ES-I3 (cell line): ENCODE results near the gene IRS2.

Source experiments
- H3K36me3 ChIP-seq: 2 replicates; pipeline ENCODE4 v1.6.1; 2013; ENCODE audit warnings: mild to moderate bottlenecking, low read length, control low read depth, moderate library complexity; ENCODE audit not compliant: insufficient read depth
- H3K4me1 ChIP-seq: 2 replicates; pipeline ENCODE4 v1.6.1; 2013; ENCODE audit warnings: mild to moderate bottlenecking, control low read depth, low read length; ENCODE audit not compliant: insufficient read depth
- H3K9ac ChIP-seq: 2 replicates; pipeline ENCODE4 v1.6.1; 2013; ENCODE audit warnings: low read depth, mild to moderate bottlenecking, low read length, moderate library complexity
- H3K9me3 ChIP-seq: 2 replicates; pipeline ENCODE4 v1.6.1; 2013; ENCODE audit warnings: mild to moderate bottlenecking, low read length, moderate library complexity; ENCODE audit not compliant: control insufficient read depth, insufficient read depth

Gene IRS2

GRCh38 chr13:109815651-109816050, 29.3 kb upstream of the IRS2 start:
- no peaks in the 10 kb centered on the region for H3K36me3 ChIP-seq
- H3K9me3 ChIP-seq: no peaks in the 10 kb centered on the region
- no peak overlapping the region for H3K9ac ChIP-seq
- peaks cover 26% of the 10 kb centered on the region for H3K4me1 ChIP-seq

- Histone ChIP-seq H3K9me3 (no peaks in the 10 kb centered on the region), H3K4me1 (peaks cover 20% of the 10 kb centered on the region), H3K36me3 (no peaks in the 10 kb centered on the region), H3K9ac (no peak overlapping the region)
Measured at GRCh38 chr13:109813663-109814062, 27.3 kb upstream of the IRS2 start.

GRCh38 chr13:109812382-109812781, 26.0 kb upstream of the IRS2 start:
- no peak overlapping the region for H3K9ac ChIP-seq
- H3K9me3 ChIP-seq: no peaks in the 10 kb centered on the region
- H3K4me1 ChIP-seq: peaks cover 14% of the 10 kb centered on the region
- no peaks in the 10 kb centered on the region for H3K36me3 ChIP-seq

GRCh38 chr13:109810761-109811510, 24.6 kb upstream of the IRS2 start:
- no peaks in the 10 kb centered on the region for H3K9me3 ChIP-seq
- H3K9ac ChIP-seq: no peak overlapping the region
- H3K4me1 ChIP-seq: peaks cover 2% of the 10 kb centered on the region; the same call in 1 of the 2 replicates
- no peaks in the 10 kb centered on the region for H3K36me3 ChIP-seq

GRCh38 chr13:109809216-109809932, 23.0 kb upstream of the IRS2 start:
- no peaks in the 10 kb centered on the region for H3K4me1 ChIP-seq
- no peaks in the 10 kb centered on the region for H3K36me3 ChIP-seq
- H3K9ac ChIP-seq: no peak overlapping the region
- no peaks in the 10 kb centered on the region for H3K9me3 ChIP-seq

- H3K4me1 ChIP-seq: no peaks in the 10 kb centered on the region
- no peaks in the 10 kb centered on the region for H3K36me3 ChIP-seq
- no peaks in the 10 kb centered on the region for H3K9me3 ChIP-seq
- H3K9ac ChIP-seq: no peak overlapping the region
Measured at GRCh38 chr13:109807345-109807744, 21.0 kb upstream of the IRS2 start.

GRCh38 chr13:109804654-109805053, 18.3 kb upstream of the IRS2 start:
- Histone ChIP-seq H3K36me3 (no peaks in the 10 kb centered on the region), H3K9ac (no peak overlapping the region), H3K9me3 (no peaks in the 10 kb centered on the region), H3K4me1 (no peaks in the 10 kb centered on the region)

- H3K9me3 ChIP-seq: no peaks in the 10 kb centered on the region
- H3K9ac ChIP-seq: no peak overlapping the region
- no peaks in the 10 kb centered on the region for H3K4me1 ChIP-seq
Measured at GRCh38 chr13:109803825-109804224, 17.4 kb upstream of the IRS2 start.

GRCh38 chr13:109802936-109803335, 16.6 kb upstream of the IRS2 start:
- Histone ChIP-seq H3K9ac (no peak overlapping the region), H3K9me3 (no peaks in the 10 kb centered on the region), H3K4me1 (no peaks in the 10 kb centered on the region), H3K36me3 (no peaks in the 10 kb centered on the region)

More at GRCh38 chr13:109803825-109804224, 17.4 kb upstream of the IRS2 start:
- H3K36me3 ChIP-seq: no peaks in the 10 kb centered on the region

- no peak overlapping the region for H3K9ac ChIP-seq
- H3K4me1 ChIP-seq: peaks cover 12% of the 10 kb centered on the region; the same call in 1 of the 2 replicates
Measured at GRCh38 chr13:109795011-109795410, 8.6 kb upstream of the IRS2 start.

GRCh38 chr13:109794095-109794494, 7.7 kb upstream of the IRS2 start:
- Histone ChIP-seq H3K4me1 (peaks cover 12% of the 10 kb centered on the region; the same call in 1 of the 2 replicates), H3K9ac (no peak overlapping the region), H3K9me3 (no peaks in the 10 kb centered on the region), H3K36me3 (no peaks in the 10 kb centered on the region)

More at GRCh38 chr13:109795011-109795410, 8.6 kb upstream of the IRS2 start:
- H3K36me3 ChIP-seq: no peaks in the 10 kb centered on the region
- no peaks in the 10 kb centered on the region for H3K9me3 ChIP-seq

GRCh38 chr13:109792416-109793059, 6.2 kb upstream of the IRS2 start:
- Histone ChIP-seq H3K4me1 (peaks cover 12% of the 10 kb centered on the region; the same call in 1 of the 2 replicates), H3K9ac (no peak overlapping the region), H3K36me3 (no peaks in the 10 kb centered on the region), H3K9me3 (no peaks in the 10 kb centered on the region)

GRCh38 chr13:109790942-109791605, 4.7 kb upstream of the IRS2 start:
- Histone ChIP-seq H3K9me3 (no peaks in the 10 kb centered on the region), H3K36me3 (no peaks in the 10 kb centered on the region), H3K9ac (no peak overlapping the region), H3K4me1 (peaks cover 12% of the 10 kb centered on the region; the same call in 1 of the 2 replicates)

- H3K9ac ChIP-seq: no peak overlapping the region
Measured at GRCh38 chr13:109790086-109790485, 3.7 kb upstream of the IRS2 start.

More at GRCh38 chr13:109790086-109790485, 3.7 kb upstream of the IRS2 start:
- Histone ChIP-seq H3K9me3 (no peaks in the 10 kb centered on the region), H3K36me3 (no peaks in the 10 kb centered on the region), H3K4me1 (peaks cover 12% of the 10 kb centered on the region; the same call in 1 of the 2 replicates)
